Right ventricle myocardium superior (tissue), 1 donor: Measurements from ENCODE around the gene CHURC1. TPM values are rescaled to one million over a fixed set of nuclear protein-coding genes. Genes with fewer than 3 reads are reported as not detected.

ENCODE experiments used
- ATAC-seq: fragments of 200-7000 bp; cut with Tn5 transposase; one replicate; pipeline ENCODE4 v1.9.1; 2020; ENCODE audit warnings: mild to moderate bottlenecking; ENCODE audit not compliant: poor library complexity
- DNase-seq: peaks from one replicate; pipeline ENCODE4 v3.0.0-alpha.2; 2020
- intact Hi-C: fragments of 100-400 bp; cut with DNase I; formaldehyde crosslinking; loops from one replicate; pipeline ENCODE4 v1.11.2; 2022
- total RNA-seq: library from RNA; stranded (reverse); fragmentation: NEBNext Ultra II Directional; extraction: Animal tissue kit (Norgen Biotek cat#: 25700); gene quantifications from one replicate; pipeline ENCODE4 v1.2.1, GENCODE V29; 2021
- donor health status: DM: no; HTN: yes; CAD: no; lungs with severe emphysema.

CHURC1 gene
- total RNA-seq, 1 donor from 2014 or later: 107 TPM

- intact Hi-C loops: no loop called here
- no peak for DNase-seq
- no peak for ATAC-seq
Observed at GRCh38 chr14:64948612-64949210, 34.5 kb downstream of the CHURC1 start.

DNA sequence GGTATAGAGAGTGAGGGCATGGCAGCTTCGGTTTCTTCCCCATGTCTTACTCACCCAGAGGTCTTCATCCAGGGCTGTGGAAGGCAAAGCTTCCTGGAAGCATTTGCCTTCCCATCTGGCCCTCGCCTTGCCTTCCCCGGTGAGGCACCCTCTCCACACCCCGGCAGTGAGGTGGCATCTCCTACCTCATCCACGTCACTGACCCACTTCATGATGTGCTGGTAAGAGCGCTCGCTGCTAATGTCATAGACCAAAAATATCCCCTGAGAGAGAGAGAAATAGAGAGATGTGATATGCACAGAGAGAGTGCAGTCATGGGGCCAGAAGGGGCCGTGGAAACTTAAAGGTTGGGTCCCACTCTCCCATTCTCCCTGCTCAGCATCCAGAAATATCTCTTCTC is 36.6 kb downstream of the CHURC1 start:
- ATAC-seq (peak; percentile 84), DNase-seq (peak; percentile 64)
- intact Hi-C loops: no loop called here

- intact Hi-C loops: no loop called here
- ATAC-seq: peak; percentile 21
- no peak for DNase-seq
Observed at GRCh38 chr14:64951291-64951690, 37.0 kb downstream of the CHURC1 start.

DNA sequence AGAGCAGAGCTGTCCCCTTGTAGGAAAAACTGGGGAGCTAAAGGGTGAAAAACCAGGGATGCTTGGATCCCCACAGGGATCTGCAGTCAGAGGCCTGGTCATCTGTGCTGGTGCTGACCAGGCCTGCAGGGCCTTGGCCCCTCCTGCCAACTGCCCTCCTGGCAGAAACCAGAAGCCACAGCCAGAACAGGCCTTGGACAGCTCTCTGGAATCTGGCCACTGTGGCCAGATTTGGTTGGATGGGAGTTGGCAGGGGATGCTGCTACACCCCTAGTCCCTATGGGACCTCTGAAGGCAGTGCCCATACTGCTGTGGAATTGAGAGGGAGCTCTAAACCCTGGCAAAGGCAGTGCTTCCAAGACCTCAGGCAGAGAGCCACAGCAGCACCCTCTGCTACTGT is 37.5 kb downstream of the CHURC1 start:
- DNase-seq (no peak), ATAC-seq (peak; percentile 55)
- intact Hi-C loops: no loop called here

DNA sequence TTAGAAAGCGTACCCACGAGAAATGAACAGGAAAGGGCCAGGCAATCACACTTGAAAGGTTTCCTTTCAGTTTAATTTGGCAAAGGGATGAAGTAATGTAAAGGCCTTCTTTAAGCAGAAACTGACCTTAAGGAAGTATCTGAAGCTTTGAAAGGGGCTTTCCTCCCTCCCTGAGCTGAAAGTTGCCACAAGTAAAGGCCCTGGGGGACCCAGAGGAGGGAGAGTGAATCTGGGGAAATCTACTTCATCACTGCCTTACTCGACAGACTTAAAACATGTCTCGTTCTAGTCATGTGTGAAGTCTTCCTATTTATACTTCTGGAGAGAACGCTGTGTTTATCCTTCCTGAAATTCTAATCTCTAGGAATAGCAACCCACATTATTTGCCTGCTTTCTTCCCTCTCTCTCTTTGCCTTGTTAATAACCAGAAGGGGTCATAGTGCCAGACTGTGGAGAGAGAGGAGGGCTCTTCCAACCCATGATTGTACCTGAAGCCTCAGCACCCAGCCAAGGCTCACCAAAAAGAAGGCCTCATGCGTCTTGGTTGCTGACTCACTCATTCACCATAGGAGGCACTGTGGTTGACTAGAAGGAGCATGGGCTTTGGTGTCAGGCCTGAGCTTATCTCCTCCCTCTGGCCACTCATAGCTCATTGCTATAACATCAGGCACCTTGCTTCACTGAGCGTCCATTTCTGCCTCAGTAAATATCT is 38.5 kb downstream of the CHURC1 start:
- DNase-seq (no peak), ATAC-seq (no peak)
- intact Hi-C loops: no loop called here

DNA sequence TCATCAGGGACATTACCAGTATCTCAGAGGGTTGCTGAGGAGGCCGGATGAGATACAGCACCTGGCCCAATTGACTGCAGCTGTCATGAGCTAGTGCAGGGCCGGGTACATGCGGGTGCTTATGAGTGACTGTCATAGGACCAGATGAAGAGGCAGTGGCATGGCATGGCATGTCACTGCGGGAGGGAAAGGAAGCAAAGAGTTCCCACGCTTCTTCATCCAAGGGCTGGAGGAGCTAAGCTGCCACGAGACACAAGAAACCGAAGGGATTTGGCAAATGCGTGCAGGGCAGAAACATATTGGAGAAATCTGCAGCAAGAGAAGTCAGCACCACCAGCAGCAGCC is 39.0 kb downstream of the CHURC1 start:
- DNase-seq (no peak), ATAC-seq (no peak)
- intact Hi-C loops: no loop called here

GRCh38 chr14:64953661-64954060 is 39.4 kb downstream of the CHURC1 start:
- intact Hi-C loops: no loop called here
- DNase-seq: no peak
- ATAC-seq: no peak

GRCh38 chr14:64954491-64955240 is 40.4 kb downstream of the CHURC1 start:
- intact Hi-C loops: no loop called here
- ATAC-seq (no peak), DNase-seq (no peak)

- no peak for DNase-seq
- intact Hi-C loops: no loop called here
- ATAC-seq: no peak
Observed at GRCh38 chr14:64955297-64955696, 41.0 kb downstream of the CHURC1 start.

DNA sequence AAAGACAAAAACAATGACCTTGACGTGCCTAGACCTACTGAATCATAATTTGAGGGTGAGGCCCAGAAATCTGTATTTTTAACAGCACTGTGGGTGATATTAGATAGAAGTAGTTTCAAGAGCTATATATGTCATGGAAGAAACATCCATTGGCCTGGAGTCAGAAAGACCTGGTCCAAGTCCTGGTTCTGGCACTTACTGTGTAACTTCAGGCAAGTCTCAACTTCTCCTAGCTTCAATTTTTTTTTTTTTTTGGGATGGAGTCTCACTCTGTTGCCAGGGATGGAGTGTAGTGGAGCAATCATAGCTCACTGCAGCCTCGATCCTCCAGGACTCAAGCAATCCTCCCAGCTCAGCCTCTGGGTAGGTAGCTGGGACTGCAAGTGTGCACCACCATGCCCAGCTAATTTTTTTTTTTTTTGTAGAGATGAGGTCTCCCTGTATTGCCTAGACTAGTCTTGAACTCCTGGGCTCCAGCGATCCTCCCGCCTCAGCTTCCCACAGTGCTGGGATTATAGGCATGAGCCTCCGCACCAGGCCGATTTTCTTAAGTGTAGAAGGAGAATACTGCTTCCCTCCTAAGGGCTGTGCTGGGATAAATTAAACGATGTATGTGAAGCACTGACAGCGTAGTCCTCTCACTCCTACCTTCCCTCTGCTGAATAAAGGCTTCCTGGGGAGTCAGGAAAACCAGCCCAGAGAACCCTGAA is 42.6 kb downstream of the CHURC1 start:
- intact Hi-C loops: no loop called here
- ATAC-seq (no peak), DNase-seq (no peak)

GRCh38 chr14:64958201-64958600 is 43.9 kb downstream of the CHURC1 start:
- no peak for ATAC-seq
- DNase-seq: no peak
- intact Hi-C loops: no loop called here

- DNase-seq: no peak
- no peak for ATAC-seq
- intact Hi-C loops: no loop called here
Observed at GRCh38 chr14:64958743-64959142, 44.5 kb downstream of the CHURC1 start.

- DNase-seq (no peak), ATAC-seq (peak; percentile 36)
- intact Hi-C loops: no loop called here
Observed at GRCh38 chr14:64960762-64961276, 46.6 kb downstream of the CHURC1 start.

GRCh38 chr14:64963611-64964010 is 49.4 kb downstream of the CHURC1 start:
- ATAC-seq: no peak
- no peak for DNase-seq
- intact Hi-C loops: no loop called here

GRCh38 chr14:64965356-64966000 is 51.2 kb downstream of the CHURC1 start:
- intact Hi-C loops: no loop called here
- ATAC-seq: no peak
- DNase-seq: no peak

DNA sequence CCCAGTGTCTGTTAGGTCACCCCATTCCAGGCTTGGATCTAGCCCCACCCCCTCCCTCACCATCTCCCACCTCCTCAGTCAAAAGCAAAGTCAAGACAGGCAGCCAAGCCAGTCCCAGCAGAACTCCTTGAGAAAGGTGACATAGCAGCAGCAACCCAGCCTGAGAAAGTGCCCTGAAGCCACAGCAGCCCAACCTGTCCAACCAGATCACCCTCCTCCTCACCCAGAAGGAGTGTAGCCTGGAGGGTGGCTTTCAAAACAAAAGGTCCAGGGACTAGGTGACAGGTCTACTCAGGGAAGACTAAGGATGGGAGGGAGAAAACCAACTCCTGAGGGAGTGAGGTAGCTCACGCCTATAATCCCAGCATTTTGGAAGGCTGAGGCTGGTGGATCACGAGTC is 52.7 kb downstream of the CHURC1 start:
- ATAC-seq: no peak
- intact Hi-C loops: no loop called here

DNA sequence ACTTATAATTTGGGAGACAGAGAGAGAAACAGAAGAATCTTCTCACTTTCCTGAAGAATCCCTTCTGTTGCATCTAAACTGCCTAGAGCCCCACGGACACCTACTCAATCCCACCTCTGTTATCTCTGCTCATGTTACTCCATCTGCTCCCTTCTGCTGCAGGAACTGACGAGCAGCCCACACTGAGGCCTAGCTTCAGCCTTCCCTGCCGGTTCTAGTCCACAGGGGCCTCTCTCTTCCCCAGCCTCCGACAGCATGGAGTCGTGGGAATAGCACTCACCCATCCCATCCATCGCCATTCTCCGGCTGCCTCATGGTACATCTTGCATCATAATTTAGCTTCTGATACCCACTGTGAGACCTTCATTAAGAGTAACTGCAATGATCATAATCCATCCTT is 53.9 kb downstream of the CHURC1 start:
- intact Hi-C loops: no loop called here
- ATAC-seq (no peak), DNase-seq (no peak)

More for the DNA sequence above, 52.7 kb downstream of the CHURC1 start:
- no peak for DNase-seq

GRCh38 chr14:64968651-64969050 is 54.4 kb downstream of the CHURC1 start:
- no peak for DNase-seq
- intact Hi-C loops: no loop called here
- ATAC-seq: no peak

DNA sequence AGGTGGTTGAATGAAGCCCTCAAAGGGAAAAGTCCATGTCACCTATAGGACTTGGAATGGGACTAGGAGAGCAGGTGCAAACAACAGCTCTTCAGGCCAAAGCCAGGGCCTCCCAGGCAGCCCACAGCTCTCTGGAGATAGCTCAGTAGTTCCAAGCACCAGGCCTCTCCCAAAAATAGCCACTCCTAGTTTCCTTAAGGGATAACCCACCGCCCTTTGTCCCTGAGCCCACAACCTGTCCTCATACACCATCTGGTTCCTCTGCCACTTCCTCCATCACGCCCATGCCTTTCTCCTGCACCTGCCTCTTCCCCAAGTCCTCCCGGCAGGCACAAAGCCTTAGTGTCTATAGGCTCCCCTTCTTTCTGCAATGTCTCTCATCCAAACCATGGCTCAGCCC is 55.8 kb downstream of the CHURC1 start:
- ATAC-seq (no peak), DNase-seq (no peak)
- intact Hi-C loops: no loop called here
